H9 (cell line): ENCODE results near the gene SCN7A. TPM values are rescaled to one million over a fixed set of nuclear protein-coding genes. Genes with fewer than 3 reads are reported as not detected.

Experiments used
- DNase-seq: peaks from one replicate; pipeline ENCODE4 v3.0.0-alpha.2; 2017
- H2AFZ ChIP-seq: one replicate; pipeline ENCODE4 v1.6.1; 2013; ENCODE audit warnings: mild to moderate bottlenecking, low read length, control low read depth, moderate library complexity
- H2AK5ac ChIP-seq: 2 replicates; pipeline ENCODE4 v1.6.1; 2013; ENCODE audit warnings: low read length, control low read depth, mixed read lengths; ENCODE audit not compliant: insufficient read length
- H2BK120ac ChIP-seq: one replicate; pipeline ENCODE4 v1.6.1; 2013; ENCODE audit warnings: low read depth, mild to moderate bottlenecking, low read length, control low read depth, inconsistent platforms; ENCODE audit not compliant: poor library complexity, severe bottlenecking
- H2BK12ac ChIP-seq: 2 replicates; pipeline ENCODE4 v1.6.1; 2013; ENCODE audit warnings: low read length, control low read depth, mixed read lengths, low read depth; ENCODE audit not compliant: insufficient read length
- H2BK15ac ChIP-seq: 2 replicates; pipeline ENCODE4 v1.6.1; 2013; ENCODE audit warnings: low read depth, low read length, control low read depth
- H2BK20ac ChIP-seq: one replicate; pipeline ENCODE4 v1.6.1; 2013; ENCODE audit warnings: low read depth, mild to moderate bottlenecking, low read length, control low read depth, inconsistent platforms; ENCODE audit not compliant: poor library complexity, severe bottlenecking
- H2BK5ac ChIP-seq: 2 replicates; pipeline ENCODE4 v1.6.1; 2013; ENCODE audit warnings: low read length, control low read depth, mixed read lengths; ENCODE audit not compliant: insufficient read length
- H3K14ac ChIP-seq: 2 replicates; pipeline ENCODE4 v1.6.1; 2013; ENCODE audit warnings: low read length, control low read depth; ENCODE audit not compliant: insufficient read depth
- H3K18ac ChIP-seq: 2 replicates; pipeline ENCODE4 v1.6.1; 2013; ENCODE audit warnings: low read depth, mild to moderate bottlenecking, mixed read lengths, low read length, control low read depth; ENCODE audit not compliant: insufficient read length
- H3K23ac ChIP-seq: 2 replicates; pipeline ENCODE4 v1.6.1; 2013; ENCODE audit warnings: low read length, control low read depth, mixed read lengths, low read depth; ENCODE audit not compliant: insufficient read length
- H3K23me2 ChIP-seq: 2 replicates; pipeline ENCODE4 v1.6.1; 2013; ENCODE audit warnings: low read depth, mild to moderate bottlenecking, mixed read lengths, low read length, control low read depth; ENCODE audit not compliant: insufficient read length, poor library complexity, severe bottlenecking
- H3K27ac ChIP-seq: 2 replicates; pipeline ENCODE4 v1.5.1; 2013; ENCODE audit warnings: low read length, control low read depth, mixed read lengths, low read depth; ENCODE audit not compliant: insufficient read length
- H3K27me3 ChIP-seq: 2 replicates; pipeline ENCODE4 v1.6.1; 2013; ENCODE audit warnings: low read length, control low read depth, inconsistent platforms; ENCODE audit not compliant: insufficient read depth
- H3K4ac ChIP-seq: 2 replicates; pipeline ENCODE4 v1.6.1; 2013; ENCODE audit warnings: low read depth, mild to moderate bottlenecking, control low read depth, inconsistent platforms, low read length, moderate library complexity
- H3K4me1 ChIP-seq: 2 replicates; pipeline ENCODE4 v1.6.1; 2013; ENCODE audit warnings: low read length, control low read depth, inconsistent platforms; ENCODE audit not compliant: insufficient read depth
- H3K4me2 ChIP-seq: 2 replicates; pipeline ENCODE4 v1.6.1; 2013; ENCODE audit warnings: low read length, control low read depth, mixed read lengths; ENCODE audit not compliant: insufficient read length, insufficient read depth
- H3K56ac ChIP-seq: 2 replicates; pipeline ENCODE4 v1.6.1; 2013; ENCODE audit warnings: low read depth, mild to moderate bottlenecking, mixed read lengths, low read length, control low read depth; ENCODE audit not compliant: insufficient read length
- H3K79me1 ChIP-seq: 2 replicates; pipeline ENCODE4 v1.6.1; 2013; ENCODE audit warnings: low read depth, mild to moderate bottlenecking, moderate library complexity, low read length, control low read depth, inconsistent platforms; ENCODE audit not compliant: insufficient read depth, poor library complexity, severe bottlenecking
- H3K79me2 ChIP-seq: 2 replicates; pipeline ENCODE4 v1.6.1; 2013; ENCODE audit warnings: low read length, control low read depth, inconsistent platforms; ENCODE audit not compliant: insufficient read depth
- H3K9ac ChIP-seq: 2 replicates; pipeline ENCODE4 v1.6.1; 2013; ENCODE audit warnings: low read length, control low read depth, mixed read lengths; ENCODE audit not compliant: insufficient read length; ENCODE audit errors: extremely low read depth
- H3K9me3 ChIP-seq: one replicate; pipeline ENCODE4 v1.6.1; 2013; ENCODE audit warnings: low read depth, low read length, inconsistent platforms; ENCODE audit not compliant: control insufficient read depth
- H3T11ph ChIP-seq: one replicate; pipeline ENCODE4 v1.6.1; 2013; ENCODE audit warnings: mild to moderate bottlenecking, low read length, control low read depth, inconsistent platforms
- H4K20me1 ChIP-seq: one replicate; pipeline ENCODE4 v1.6.1; 2013; ENCODE audit not compliant: control insufficient read depth, insufficient read length, insufficient read depth
- H4K5ac ChIP-seq: 2 replicates; pipeline ENCODE4 v1.6.1; 2013; ENCODE audit warnings: low read depth, mild to moderate bottlenecking, mixed read lengths, low read length, control low read depth; ENCODE audit not compliant: insufficient read length
- H4K8ac ChIP-seq: replicated peaks from 2 replicates; pipeline ENCODE4 v1.6.1; 2013; ENCODE audit warnings: low read length, control low read depth, mixed read lengths, low read depth; ENCODE audit not compliant: insufficient read length
- H4K91ac ChIP-seq: 2 replicates; pipeline ENCODE4 v1.6.1; 2013; ENCODE audit warnings: low read depth, mild to moderate bottlenecking, moderate library complexity, mixed read lengths, low read length, control low read depth; ENCODE audit not compliant: insufficient read length
- H3K27ac Mint-ChIP-seq, 3 experiments: 2 replicates in 2 of 3; 3 replicates in 1 of 3; pipeline ENCODE4 v1.8.0; 2020 to 2021; ENCODE audit warnings: mixed read lengths in 3 of 3, mild to moderate bottlenecking in 1 of 3, moderate library complexity in 1 of 3
- H3K27me3 Mint-ChIP-seq: 2 replicates; pipeline ENCODE4 v1.8.0; 2021; ENCODE audit warnings: low read depth, mild to moderate bottlenecking, moderate library complexity, mixed read lengths
- H3K36me3 Mint-ChIP-seq, 3 experiments: 2 replicates in 2 of 3; 3 replicates in 1 of 3; pipeline ENCODE4 v1.8.0; 2020 to 2021; ENCODE audit warnings: low read depth in 3 of 3, mixed read lengths in 3 of 3; ENCODE audit not compliant: insufficient read depth in 1 of 3
- H3K4me1 Mint-ChIP-seq, 2 experiments: 2 replicates each; pipeline ENCODE4 v1.8.0; 2020; ENCODE audit warnings: mixed read lengths in 2 of 2
- H3K4me3 Mint-ChIP-seq, 2 experiments: 2 replicates in 1 of 2; 3 replicates in 1 of 2; pipeline ENCODE4 v1.8.0; 2020 to 2021; ENCODE audit warnings: mild to moderate bottlenecking in 2 of 2, mixed read lengths in 2 of 2, moderate library complexity in 1 of 2
- H3K9me3 Mint-ChIP-seq, 2 experiments: 2 replicates in 1 of 2; 3 replicates in 1 of 2; pipeline ENCODE4 v1.8.0; 2020; ENCODE audit warnings: mild to moderate bottlenecking in 2 of 2, mixed read lengths in 2 of 2, moderate library complexity in 1 of 2
- WGBS: extraction: QIAGEN DNeasy Blood & Tissue Kit; methylation state at CpG from one replicate; pipeline ENCODE4 v1.1.7; 2013; ENCODE audit warnings: missing lambda C conversion rate, low lambda C conversion rate, mixed read lengths; ENCODE audit not compliant: insufficient read length; ENCODE audit errors: extremely low coverage; 5-methylcytosine and 5-hydroxymethylcytosine counted together
- total RNA-seq: library from RNA; stranded (reverse); gene quantifications from 2 replicates; pipeline ENCODE4 v1.2.1, GENCODE V29; 2021
- TF ChIP-seq, protein P1 (sequence below): fragments of 200-600 bp; sonication (generic); conservative IDR thresholded peaks from 3 replicates; pipeline ENCODE4 v1.8.0; 2021; ENCODE audit warnings: antibody characterized with exemption, mild to moderate bottlenecking

Gene SCN7A
- total RNA-seq, 1 experiment from 2014 or later = 0.07 TPM

DNA sequence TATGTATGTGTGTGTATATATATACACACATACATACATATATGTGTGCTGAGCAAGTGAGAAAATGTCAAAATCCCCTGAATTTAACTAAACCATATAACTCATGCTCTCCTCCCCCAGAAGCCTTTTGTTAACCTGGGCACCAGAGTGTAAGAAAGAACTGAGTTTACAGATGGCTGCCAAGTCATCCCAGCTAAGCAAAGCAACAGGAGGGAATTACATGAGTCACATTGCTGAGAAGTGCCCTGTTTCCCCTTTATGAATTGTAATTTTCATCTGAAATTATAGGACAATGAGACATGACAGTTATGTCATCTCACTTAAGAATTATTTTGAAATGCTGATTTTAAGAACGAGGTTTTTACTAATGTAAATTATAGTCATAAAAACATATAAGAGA, 29.9 kb downstream of the SCN7A start:
- H2BK12ac ChIP-seq = no peak overlapping the region
- H3K23me2 ChIP-seq = no peaks in the 10 kb centered on the region
- no peak overlapping the region for H3K14ac ChIP-seq
- H3K79me1 ChIP-seq = no peaks in the 10 kb centered on the region
- H4K8ac ChIP-seq = no peak overlapping the region
- WGBS = no CpG with 5 or more reads among the region's 1 CpG
- H3K79me2 ChIP-seq = no peaks in the 10 kb centered on the region
- no peak overlapping the region for H3K18ac ChIP-seq
- no peak overlapping the region for H3K27ac ChIP-seq
- no peak overlapping the region for H2BK120ac ChIP-seq
- Mint-ChIP-seq H3K27ac (no peak overlapping the region), H3K9me3 (no peaks in the 10 kb centered on the region), H3K4me1 (no peaks in the 10 kb centered on the region), H3K27me3 (no peaks in the 10 kb centered on the region), H3K36me3 (no peaks in the 10 kb centered on the region), H3K4me3 (no peak overlapping the region)
- no peak overlapping the region for H3K4ac ChIP-seq
- H2AK5ac ChIP-seq = no peak overlapping the region
- H3K4me1 ChIP-seq = no peaks in the 10 kb centered on the region
- TF ChIP-seq, protein P1, sequence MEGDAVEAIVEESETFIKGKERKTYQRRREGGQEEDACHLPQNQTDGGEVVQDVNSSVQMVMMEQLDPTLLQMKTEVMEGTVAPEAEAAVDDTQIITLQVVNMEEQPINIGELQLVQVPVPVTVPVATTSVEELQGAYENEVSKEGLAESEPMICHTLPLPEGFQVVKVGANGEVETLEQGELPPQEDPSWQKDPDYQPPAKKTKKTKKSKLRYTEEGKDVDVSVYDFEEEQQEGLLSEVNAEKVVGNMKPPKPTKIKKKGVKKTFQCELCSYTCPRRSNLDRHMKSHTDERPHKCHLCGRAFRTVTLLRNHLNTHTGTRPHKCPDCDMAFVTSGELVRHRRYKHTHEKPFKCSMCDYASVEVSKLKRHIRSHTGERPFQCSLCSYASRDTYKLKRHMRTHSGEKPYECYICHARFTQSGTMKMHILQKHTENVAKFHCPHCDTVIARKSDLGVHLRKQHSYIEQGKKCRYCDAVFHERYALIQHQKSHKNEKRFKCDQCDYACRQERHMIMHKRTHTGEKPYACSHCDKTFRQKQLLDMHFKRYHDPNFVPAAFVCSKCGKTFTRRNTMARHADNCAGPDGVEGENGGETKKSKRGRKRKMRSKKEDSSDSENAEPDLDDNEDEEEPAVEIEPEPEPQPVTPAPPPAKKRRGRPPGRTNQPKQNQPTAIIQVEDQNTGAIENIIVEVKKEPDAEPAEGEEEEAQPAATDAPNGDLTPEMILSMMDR = no peak
- no peaks in the 10 kb centered on the region for H4K20me1 ChIP-seq
- no peak overlapping the region for H2AFZ ChIP-seq
- H3K56ac ChIP-seq = no peak overlapping the region
- H3K9ac ChIP-seq = no peak overlapping the region
- H4K5ac ChIP-seq = no peak overlapping the region
- H3K9me3 ChIP-seq = no peaks in the 10 kb centered on the region
- DNase-seq = no peak
- no peak overlapping the region for H2BK20ac ChIP-seq
- no peak overlapping the region for H2BK5ac ChIP-seq
- H3K27me3 ChIP-seq = no peaks in the 10 kb centered on the region
- no peak overlapping the region for H2BK15ac ChIP-seq
- H3K4me2 ChIP-seq = no peak overlapping the region
- no peak overlapping the region for H3T11ph ChIP-seq
- H4K91ac ChIP-seq = no peak overlapping the region
- H3K23ac ChIP-seq = no peak overlapping the region
